Purkinje cell (primary cell): ENCODE measurements around the gene ZSCAN2. TPM values are rescaled to one million over a fixed set of nuclear protein-coding genes. Genes with fewer than 3 reads are reported as not detected.

Experiments
- polyA plus RNA-seq: library from polyadenylated mRNA; unstranded; fragments of >200 nt; fragmentation: Nextera tagmentation; gene quantifications from 2 replicates; pipeline ENCODE4 v1.2.1, GENCODE V29; 2014

Gene ZSCAN2
- polyA plus RNA-seq = 0.90 and 2.1 TPM in 2 replicates

GRCh38 chr15:84600687-84601554 is at the start of gene ZSCAN2:
Gene ZSCAN2, plus strand, starts transcription at chr15:84601009. Its CDS starts 2,919 bp downstream, at chr15:84603928.

DNA sequence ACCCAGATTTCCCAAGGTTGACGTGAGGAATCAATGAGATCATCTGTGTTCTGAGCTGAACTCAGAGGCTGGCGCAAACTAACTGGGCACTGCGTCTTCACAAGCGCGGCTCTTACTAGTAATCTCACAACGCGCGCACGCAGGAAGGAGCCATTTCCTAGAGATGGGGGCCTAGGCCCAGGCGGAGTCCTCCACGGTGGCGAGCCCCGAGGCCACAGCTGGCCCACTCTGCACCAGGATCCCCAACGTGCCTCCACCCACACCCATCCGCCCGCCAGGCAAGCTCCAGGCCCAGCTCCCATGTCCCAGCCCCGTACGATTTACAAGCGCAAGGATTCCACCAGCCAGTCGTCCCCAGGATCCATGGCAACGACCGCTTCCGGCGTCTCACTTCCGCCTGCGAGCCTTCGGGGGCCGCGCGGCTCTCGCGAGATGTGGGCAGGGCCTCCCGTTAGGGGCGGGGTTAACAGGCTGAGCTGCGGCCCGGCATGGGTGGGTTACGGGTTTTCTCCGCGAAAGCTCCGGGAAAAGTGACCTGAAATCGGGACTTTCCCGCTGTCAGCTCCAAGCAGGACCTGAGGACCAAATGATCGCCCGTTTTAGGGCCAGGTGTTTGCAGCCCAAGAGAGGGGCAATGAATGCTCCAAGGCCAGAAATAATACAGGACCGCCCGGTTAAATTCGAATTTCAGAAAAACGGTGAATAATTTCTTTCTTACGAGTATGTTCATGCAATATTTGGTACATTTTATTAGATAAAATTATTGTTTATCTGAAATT is 53.3 kb downstream of the ZSCAN2 start, which contains the start of gene WDR73:
WDR73 (minus strand) TSS at position 374 of the 779 bp plus-strand sequence; CDS start at position 365, 9 bp downstream.

GRCh38 chr15:84658080-84658787 is 57.4 kb downstream of the ZSCAN2 start, which contains the start of gene NMB:
Gene NMB, minus strand, starts transcription at chr15:84658199. Its CDS starts 47 bp downstream, at chr15:84658152.

Other genes with a start within 250 kb of the ZSCAN2 start
- 3.9 and 19.9 TPM in 2 replicates for gene WDR73, start 53.3 kb downstream of the ZSCAN2 start, polyA plus RNA-seq
- gene NMB, start 57.2 kb downstream of the ZSCAN2 start, polyA plus RNA-seq = 1.4 and 6.1 TPM in 2 replicates
- 86.0 and 105 TPM in 2 replicates for gene SEC11A, start 115.1 kb downstream of the ZSCAN2 start, polyA plus RNA-seq
- 0.94 and 1.8 TPM in 2 replicates for gene ZNF592, start 147.6 kb downstream of the ZSCAN2 start, polyA plus RNA-seq
- gene ALPK3, start 216.3 kb downstream of the ZSCAN2 start, polyA plus RNA-seq = not detected in 2 replicates